ENCODE measurements around the gene ITPRIP.

GRCh38 chr10:104328646-104328895 is 9.7 kb downstream of the ITPRIP start:
- TF ChIP-seq CTCF (IDR thresholded peaks at IDR 0.05; ENCODE audit: borderline replicate concordance, extremely low read depth, low read length, poor library complexity, severe bottlenecking) (no peak), EZH2 (IDR thresholded peaks at IDR 0.05; ENCODE audit: borderline replicate concordance, low read depth, low read length, severe bottlenecking) (no peak)

Measured in DND-41 (cell line).